Loucy (cell line): Measurements from ENCODE around the gene ADAMTS19.
A peak's percentile ranks its signal among the peaks of the same experiment; 100 is the strongest.

Source experiments
- H2AFZ ChIP-seq: fragments of 200-600 bp; sonication (generic); 2 replicates; pipeline ENCODE4 v1.6.0; 2016; ENCODE audit warnings: antibody characterized with exemption, mild to moderate bottlenecking, low read length, moderate library complexity
- H3F3A ChIP-seq: fragments of 200-600 bp; 2 replicates; pipeline ENCODE4 v1.6.0; 2016; ENCODE audit warnings: antibody characterized with exemption, low read depth, mild to moderate bottlenecking
- H3K27me3 ChIP-seq: fragments of 200-600 bp; sonication (generic); 2 replicates; pipeline ENCODE4 v1.6.1; 2014; ENCODE audit warnings: low read length, mild to moderate bottlenecking; ENCODE audit not compliant: insufficient read depth, poor library complexity, severe bottlenecking
- H3K36me3 ChIP-seq: fragments of 200-600 bp; sonication (generic); 2 replicates; pipeline ENCODE4 v1.6.1; 2016; ENCODE audit warnings: low read length; ENCODE audit not compliant: insufficient read depth
- H3K4me1 ChIP-seq: fragments of 200-600 bp; sonication (generic); 2 replicates; pipeline ENCODE4 v1.5.1; 2014; ENCODE audit warnings: low read length, mild to moderate bottlenecking; ENCODE audit not compliant: insufficient read depth, poor library complexity, severe bottlenecking
- H3K4me2 ChIP-seq: fragments of 200-600 bp; sonication (generic); 2 replicates; pipeline ENCODE4 v1.6.0; 2014; ENCODE audit warnings: antibody characterized with exemption, low read length, low read depth, mild to moderate bottlenecking; ENCODE audit not compliant: poor library complexity, severe bottlenecking
- H3K4me3 ChIP-seq: fragments of 200-600 bp; sonication (generic); 2 replicates; pipeline ENCODE4 v1.5.1; 2014; ENCODE audit warnings: low read length, mild to moderate bottlenecking, mixed read lengths; ENCODE audit not compliant: poor library complexity, severe bottlenecking
- H3K79me2 ChIP-seq: fragments of 200-600 bp; sonication (generic); 2 replicates; pipeline ENCODE4 v1.6.1; 2014; ENCODE audit warnings: low read length; ENCODE audit not compliant: insufficient read depth
- H3K9ac ChIP-seq: fragments of 200-600 bp; sonication (generic); 2 replicates; pipeline ENCODE4 v1.6.0; 2014; ENCODE audit warnings: mild to moderate bottlenecking, low read depth, low read length, moderate library complexity; ENCODE audit not compliant: poor library complexity, severe bottlenecking
- H3K9me2 ChIP-seq: fragments of 200-600 bp; sonication (generic); replicated peaks from 2 replicates; pipeline ENCODE4 v1.6.1; 2016; ENCODE audit warnings: low read depth, low read length, mixed read lengths
- H3K9me3 ChIP-seq: fragments of 200-600 bp; sonication (generic); 2 replicates; pipeline ENCODE4 v1.6.1; 2014; ENCODE audit warnings: mild to moderate bottlenecking, antibody characterized with exemption, low read length, low read depth; ENCODE audit not compliant: insufficient read depth
- H4K20me1 ChIP-seq: fragments of 200-600 bp; sonication (generic); 2 replicates; pipeline ENCODE4 v1.6.0; 2014; ENCODE audit warnings: antibody characterized with exemption, low read length, mild to moderate bottlenecking; ENCODE audit not compliant: insufficient read depth, poor library complexity, severe bottlenecking
- EZH2phosphoT487 ChIP-seq: fragments of 200-600 bp; IDR thresholded peaks from 2 replicates; pipeline ENCODE4 v1.6.1; 2018; ENCODE audit warnings: antibody characterized with exemption, mild to moderate bottlenecking, moderate library complexity, borderline replicate concordance
- TF ChIP-seq, protein P1 (sequence below): fragments of 200-600 bp; sonication (generic); conservative IDR thresholded peaks from 2 replicates; pipeline ENCODE4 v1.5.1; 2014; ENCODE audit warnings: mild to moderate bottlenecking, antibody characterized with exemption, low read length

The ADAMTS19 gene

GRCh38 chr5:129768735-129769134 is 308.6 kb downstream of the ADAMTS19 start:
- Histone ChIP-seq H4K20me1 (no peaks in the 10 kb centered on the region), H3K9me2 (no peaks in the 10 kb centered on the region), H3K4me3 (no peak overlapping the region), H2AFZ (no peak overlapping the region), H3K4me2 (no peak overlapping the region), H3K27me3 (no peaks in the 10 kb centered on the region), H3F3A (no peaks in the 10 kb centered on the region), H3K9ac (no peak overlapping the region), H3K9me3 (no peaks in the 10 kb centered on the region), H3K4me1 (no peaks in the 10 kb centered on the region), H3K79me2 (no peaks in the 10 kb centered on the region), H3K36me3 (no peaks in the 10 kb centered on the region)
- no peak for TF ChIP-seq EZH2phosphoT487
- TF ChIP-seq, protein P1, sequence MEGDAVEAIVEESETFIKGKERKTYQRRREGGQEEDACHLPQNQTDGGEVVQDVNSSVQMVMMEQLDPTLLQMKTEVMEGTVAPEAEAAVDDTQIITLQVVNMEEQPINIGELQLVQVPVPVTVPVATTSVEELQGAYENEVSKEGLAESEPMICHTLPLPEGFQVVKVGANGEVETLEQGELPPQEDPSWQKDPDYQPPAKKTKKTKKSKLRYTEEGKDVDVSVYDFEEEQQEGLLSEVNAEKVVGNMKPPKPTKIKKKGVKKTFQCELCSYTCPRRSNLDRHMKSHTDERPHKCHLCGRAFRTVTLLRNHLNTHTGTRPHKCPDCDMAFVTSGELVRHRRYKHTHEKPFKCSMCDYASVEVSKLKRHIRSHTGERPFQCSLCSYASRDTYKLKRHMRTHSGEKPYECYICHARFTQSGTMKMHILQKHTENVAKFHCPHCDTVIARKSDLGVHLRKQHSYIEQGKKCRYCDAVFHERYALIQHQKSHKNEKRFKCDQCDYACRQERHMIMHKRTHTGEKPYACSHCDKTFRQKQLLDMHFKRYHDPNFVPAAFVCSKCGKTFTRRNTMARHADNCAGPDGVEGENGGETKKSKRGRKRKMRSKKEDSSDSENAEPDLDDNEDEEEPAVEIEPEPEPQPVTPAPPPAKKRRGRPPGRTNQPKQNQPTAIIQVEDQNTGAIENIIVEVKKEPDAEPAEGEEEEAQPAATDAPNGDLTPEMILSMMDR = no peak

GRCh38 chr5:129770024-129770820 is 310.1 kb downstream of the ADAMTS19 start:
- TF ChIP-seq, protein P1 = no peak
- no peak for TF ChIP-seq EZH2phosphoT487
- H3K4me3 ChIP-seq = no peak overlapping the region
- H4K20me1 ChIP-seq = no peaks in the 10 kb centered on the region
- no peaks in the 10 kb centered on the region for H3F3A ChIP-seq
- H3K9ac ChIP-seq = no peak overlapping the region
- H3K9me2 ChIP-seq = no peaks in the 10 kb centered on the region
- no peaks in the 10 kb centered on the region for H3K27me3 ChIP-seq
- H3K79me2 ChIP-seq = no peaks in the 10 kb centered on the region
- no peaks in the 10 kb centered on the region for H3K36me3 ChIP-seq
- H3K9me3 ChIP-seq = no peaks in the 10 kb centered on the region
- no peaks in the 10 kb centered on the region for H3K4me1 ChIP-seq
- no peak overlapping the region for H3K4me2 ChIP-seq
- H2AFZ ChIP-seq = no peak overlapping the region

DNA sequence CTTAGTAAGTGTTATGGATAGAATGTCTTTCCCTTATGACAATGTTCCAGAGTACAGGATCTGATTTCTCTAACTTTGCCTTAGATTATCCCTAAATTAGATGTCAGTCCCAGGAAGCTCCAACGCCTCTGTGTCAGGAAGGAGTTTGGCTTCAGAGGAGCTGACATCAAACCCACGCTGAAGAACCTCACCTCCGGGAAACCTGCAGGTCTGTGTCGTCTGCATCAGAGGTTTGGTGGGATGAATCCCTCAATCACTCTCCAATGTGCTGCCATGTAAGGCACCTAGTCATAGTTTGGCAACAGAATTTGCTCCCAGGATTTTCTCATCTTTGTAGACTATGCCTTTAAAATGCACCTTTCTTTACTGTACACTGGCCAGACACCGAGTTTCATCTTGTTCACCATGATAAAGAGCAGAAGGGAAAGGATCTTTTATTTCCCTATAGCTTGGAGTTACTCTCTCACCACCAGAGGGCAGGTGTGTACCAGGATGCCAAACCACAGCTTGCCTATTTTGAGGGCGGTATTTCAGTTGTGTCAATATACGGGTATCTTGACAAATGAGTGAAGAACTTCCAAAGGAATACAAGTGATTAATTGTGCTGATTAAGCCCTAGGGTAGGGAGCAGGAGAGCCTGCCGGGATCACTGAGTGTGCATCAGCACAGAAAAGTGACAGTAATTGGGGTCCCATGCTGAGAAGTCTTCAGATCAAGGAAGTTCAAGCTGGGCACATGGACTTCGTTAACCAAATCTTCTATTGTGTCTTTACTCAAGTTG is 311.1 kb downstream of the ADAMTS19 start:
- H3K4me2 ChIP-seq = no peak overlapping the region
- no peak for TF ChIP-seq EZH2phosphoT487
- TF ChIP-seq, protein P1 = peak; percentile 64
- no peak overlapping the region for H3K9ac ChIP-seq
- no peaks in the 10 kb centered on the region for H4K20me1 ChIP-seq
- peak overlapping the region; percentile 75; the same call in 1 of the 2 replicates for H2AFZ ChIP-seq
- H3K27me3 ChIP-seq = no peaks in the 10 kb centered on the region
- H3K9me2 ChIP-seq = no peaks in the 10 kb centered on the region
- H3K9me3 ChIP-seq = no peaks in the 10 kb centered on the region
- no peaks in the 10 kb centered on the region for H3F3A ChIP-seq
- H3K79me2 ChIP-seq = no peaks in the 10 kb centered on the region
- no peaks in the 10 kb centered on the region for H3K36me3 ChIP-seq
- H3K4me3 ChIP-seq = no peak overlapping the region
- H3K4me1 ChIP-seq = no peaks in the 10 kb centered on the region
